ENCODE measurements around the gene DPP6.
A peak's percentile ranks its signal among the peaks of the same experiment; 100 is the strongest.

DNA sequence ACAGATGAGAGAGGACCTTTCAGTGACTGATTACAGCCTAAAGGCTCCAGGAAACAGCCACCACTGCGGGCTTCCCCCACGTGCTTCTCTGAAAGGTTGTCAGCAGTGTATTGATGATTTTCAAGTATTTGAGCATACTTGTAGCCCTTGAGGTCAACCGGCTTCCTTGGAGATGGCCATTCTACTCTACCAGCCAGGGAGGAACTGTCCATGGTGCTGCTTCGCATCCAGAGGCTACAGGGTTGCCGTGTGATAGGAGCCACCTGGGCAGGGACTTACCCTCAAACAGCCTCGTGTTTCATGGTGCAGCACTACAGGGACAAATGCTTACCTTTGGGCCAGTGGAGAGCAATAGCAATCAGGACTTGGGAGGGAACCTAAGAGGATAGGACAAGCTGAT, 179.5 kb downstream of the DPP6 start:
- TF ChIP-seq POLR2A (IDR thresholded peaks at IDR 0.05; ENCODE audit: low read length) (no peak), CTCF (IDR thresholded peaks at IDR 0.05) (no peak), CBX8 (IDR thresholded peaks at IDR 0.05) (no peak), HDAC2 (IDR thresholded peaks at IDR 0.05) (no peak), RFX5 (IDR thresholded peaks at IDR 0.05) (no peak), SMC3 (IDR thresholded peaks at IDR 0.05) (no peak), ELK1 (IDR thresholded peaks at IDR 0.05; ENCODE audit: low read depth, low read length) (no peak), CHD2 (IDR thresholded peaks at IDR 0.05; ENCODE audit: low read length, partially characterized antibody) (no peak), EHMT2 (IDR thresholded peaks at IDR 0.05; ENCODE audit: low read depth) (peak; percentile 21; the same call in 1 of the 2 replicates), ESRRA (IDR thresholded peaks at IDR 0.05; ENCODE audit: borderline replicate concordance, low read length) (no peak), RAD21 (conservative IDR thresholded peaks at IDR 0.05 in 1 of 2, IDR thresholded peaks at IDR 0.05 in 1 of 2) (no peak), MYC (IDR thresholded peaks at IDR 0.05; ENCODE audit: borderline replicate concordance, low read length) (no peak)
- TF ChIP-seq, protein P1, sequence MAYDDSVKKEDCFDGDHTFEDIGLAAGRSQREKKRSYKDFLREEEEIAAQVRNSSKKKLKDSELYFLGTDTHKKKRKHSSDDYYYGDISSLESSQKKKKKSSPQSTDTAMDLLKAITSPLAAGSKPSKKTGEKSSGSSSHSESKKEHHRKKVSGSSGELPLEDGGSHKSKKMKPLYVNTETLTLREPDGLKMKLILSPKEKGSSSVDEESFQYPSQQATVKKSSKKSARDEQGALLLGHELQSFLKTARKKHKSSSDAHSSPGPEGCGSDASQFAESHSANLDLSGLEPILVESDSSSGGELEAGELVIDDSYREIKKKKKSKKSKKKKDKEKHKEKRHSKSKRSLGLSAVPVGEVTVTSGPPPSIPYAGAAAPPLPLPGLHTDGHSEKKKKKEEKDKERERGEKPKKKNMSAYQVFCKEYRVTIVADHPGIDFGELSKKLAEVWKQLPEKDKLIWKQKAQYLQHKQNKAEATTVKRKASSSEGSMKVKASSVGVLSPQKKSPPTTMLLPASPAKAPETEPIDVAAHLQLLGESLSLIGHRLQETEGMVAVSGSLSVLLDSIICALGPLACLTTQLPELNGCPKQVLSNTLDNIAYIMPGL (CRISPR knock-in tag; IDR thresholded peaks at IDR 0.05; ENCODE audit: borderline replicate concordance) = no peak
